ENCODE measurements around the gene YES1. TPM values are rescaled to one million over a fixed set of nuclear protein-coding genes. Genes with fewer than 3 reads are reported as not detected.

Gene YES1
- total RNA-seq, 1 donor from 2014 or later: 37.6 TPM

GRCh38 chr18:848062-848861 lies 36.2 kb upstream of the YES1 start:
- H3K27me3 Mint-ChIP-seq (ENCODE audit: unreplicated experiment): peaks cover 10% of the 10 kb centered on the region
- TF ChIP-seq, protein P1, sequence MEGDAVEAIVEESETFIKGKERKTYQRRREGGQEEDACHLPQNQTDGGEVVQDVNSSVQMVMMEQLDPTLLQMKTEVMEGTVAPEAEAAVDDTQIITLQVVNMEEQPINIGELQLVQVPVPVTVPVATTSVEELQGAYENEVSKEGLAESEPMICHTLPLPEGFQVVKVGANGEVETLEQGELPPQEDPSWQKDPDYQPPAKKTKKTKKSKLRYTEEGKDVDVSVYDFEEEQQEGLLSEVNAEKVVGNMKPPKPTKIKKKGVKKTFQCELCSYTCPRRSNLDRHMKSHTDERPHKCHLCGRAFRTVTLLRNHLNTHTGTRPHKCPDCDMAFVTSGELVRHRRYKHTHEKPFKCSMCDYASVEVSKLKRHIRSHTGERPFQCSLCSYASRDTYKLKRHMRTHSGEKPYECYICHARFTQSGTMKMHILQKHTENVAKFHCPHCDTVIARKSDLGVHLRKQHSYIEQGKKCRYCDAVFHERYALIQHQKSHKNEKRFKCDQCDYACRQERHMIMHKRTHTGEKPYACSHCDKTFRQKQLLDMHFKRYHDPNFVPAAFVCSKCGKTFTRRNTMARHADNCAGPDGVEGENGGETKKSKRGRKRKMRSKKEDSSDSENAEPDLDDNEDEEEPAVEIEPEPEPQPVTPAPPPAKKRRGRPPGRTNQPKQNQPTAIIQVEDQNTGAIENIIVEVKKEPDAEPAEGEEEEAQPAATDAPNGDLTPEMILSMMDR (IDR thresholded peaks at IDR 0.05): no peak
- no peak overlapping the region for H3K4me3 Mint-ChIP-seq (ENCODE audit: unreplicated experiment)
- peaks cover 6% of the 10 kb centered on the region for H3K4me1 Mint-ChIP-seq (ENCODE audit: unreplicated experiment)
- no peaks in the 10 kb centered on the region for H3K9me3 Mint-ChIP-seq (ENCODE audit: unreplicated experiment)
- peak; percentile 68 for DNase-seq (ENCODE audit: extremely low spot score, unreplicated experiment)
- H3K36me3 Mint-ChIP-seq (ENCODE audit: unreplicated experiment): no peaks in the 10 kb centered on the region
- H3K27ac Mint-ChIP-seq (ENCODE audit: unreplicated experiment): no peak overlapping the region

DNA sequence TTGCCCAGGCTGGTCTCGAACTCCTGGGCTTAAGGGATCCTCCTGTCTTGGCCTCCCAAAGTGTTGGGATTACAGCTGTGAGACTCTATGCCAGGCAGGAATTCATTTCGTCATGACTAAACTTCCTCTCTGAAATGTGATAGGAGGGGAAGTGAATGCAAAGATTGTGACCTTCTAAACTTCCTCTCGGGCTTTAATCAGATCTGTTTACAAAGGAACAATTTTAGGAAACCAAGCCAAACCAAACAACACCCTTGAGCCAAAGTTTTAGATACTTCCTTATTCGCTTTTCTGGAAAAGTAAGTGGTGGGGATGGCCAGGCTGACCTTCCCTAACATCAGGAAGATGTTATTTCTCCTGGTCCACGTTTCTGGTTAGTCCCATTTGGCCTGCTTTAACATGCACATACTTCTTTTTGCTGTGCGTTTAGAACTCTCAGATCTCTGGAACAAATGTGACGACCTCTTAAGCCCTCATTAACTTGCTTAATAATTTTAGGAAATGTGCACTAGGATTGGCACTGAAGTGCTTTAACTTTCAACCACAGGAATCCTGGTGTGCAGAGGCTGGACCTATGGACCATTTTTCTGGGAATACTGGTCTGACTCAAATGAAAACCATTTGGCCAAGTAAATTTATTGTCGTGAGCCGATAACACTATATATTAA lies 33.2 kb upstream of the YES1 start:
- peaks cover 7% of the 10 kb centered on the region for H3K27me3 Mint-ChIP-seq (ENCODE audit: unreplicated experiment)
- H3K36me3 Mint-ChIP-seq (ENCODE audit: unreplicated experiment): no peaks in the 10 kb centered on the region
- no peaks in the 10 kb centered on the region for H3K9me3 Mint-ChIP-seq (ENCODE audit: unreplicated experiment)
- peak; percentile 1 for DNase-seq (ENCODE audit: extremely low spot score, unreplicated experiment)
- peaks cover 8% of the 10 kb centered on the region for H3K4me1 Mint-ChIP-seq (ENCODE audit: unreplicated experiment)
- TF ChIP-seq, protein P1 (IDR thresholded peaks at IDR 0.05): no peak
- no peak overlapping the region for H3K27ac Mint-ChIP-seq (ENCODE audit: unreplicated experiment)
- H3K4me3 Mint-ChIP-seq (ENCODE audit: unreplicated experiment): no peak overlapping the region

DNA sequence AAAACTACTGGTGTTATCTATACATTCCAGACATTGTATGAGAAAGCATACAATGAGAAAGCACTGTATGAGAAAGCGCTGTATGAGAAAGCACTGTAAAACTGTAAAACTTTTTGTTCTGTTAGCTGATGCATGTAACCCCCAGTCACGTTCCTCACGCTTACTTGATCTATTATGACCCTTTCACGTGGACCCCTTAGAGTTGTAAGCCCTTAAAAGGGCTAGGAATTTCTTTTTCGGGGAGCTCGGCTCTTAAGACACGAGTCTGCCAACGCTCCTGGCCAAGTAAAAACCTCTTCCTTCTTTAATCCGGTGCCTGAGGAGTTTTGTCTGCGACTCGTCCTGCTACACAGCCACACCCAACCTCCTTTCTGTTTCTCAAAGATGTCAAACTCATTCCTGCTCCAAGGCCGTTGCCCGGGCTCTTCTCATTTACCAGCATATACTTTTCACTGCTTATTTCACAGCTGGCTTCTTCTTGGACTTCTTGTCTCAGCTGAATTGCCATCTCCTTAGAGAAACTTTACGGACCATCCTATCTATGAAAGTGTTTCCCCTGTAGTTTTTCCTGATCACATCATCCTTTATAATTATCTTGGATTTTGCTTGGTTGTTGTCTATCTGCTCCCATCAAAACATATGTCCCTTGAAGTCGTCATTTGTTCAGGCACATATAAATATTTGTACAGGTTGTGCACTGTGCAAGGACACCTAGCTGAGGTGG lies 29.8 kb upstream of the YES1 start:
- DNase-seq (ENCODE audit: extremely low spot score, unreplicated experiment): peak; percentile 44
- no peak overlapping the region for H3K4me3 Mint-ChIP-seq (ENCODE audit: unreplicated experiment)
- TF ChIP-seq, protein P1 (IDR thresholded peaks at IDR 0.05): no peak
- no peaks in the 10 kb centered on the region for H3K9me3 Mint-ChIP-seq (ENCODE audit: unreplicated experiment)
- peaks cover 13% of the 10 kb centered on the region for H3K4me1 Mint-ChIP-seq (ENCODE audit: unreplicated experiment)
- no peaks in the 10 kb centered on the region for H3K36me3 Mint-ChIP-seq (ENCODE audit: unreplicated experiment)
- no peak overlapping the region for H3K27ac Mint-ChIP-seq (ENCODE audit: unreplicated experiment)
- H3K27me3 Mint-ChIP-seq (ENCODE audit: unreplicated experiment): peaks cover 2% of the 10 kb centered on the region

- Mint-ChIP-seq H3K4me3 (ENCODE audit: unreplicated experiment) (no peak overlapping the region), H3K9me3 (ENCODE audit: unreplicated experiment) (no peaks in the 10 kb centered on the region), H3K4me1 (ENCODE audit: unreplicated experiment) (peaks cover 12% of the 10 kb centered on the region), H3K27me3 (ENCODE audit: unreplicated experiment) (peaks cover 4% of the 10 kb centered on the region), H3K27ac (ENCODE audit: unreplicated experiment) (no peak overlapping the region), H3K36me3 (ENCODE audit: unreplicated experiment) (no peaks in the 10 kb centered on the region)
- peak; percentile 5 for DNase-seq (ENCODE audit: extremely low spot score, unreplicated experiment)
- TF ChIP-seq, protein P1 (IDR thresholded peaks at IDR 0.05): no peak
Measured at GRCh38 chr18:840516-840915, 28.5 kb upstream of the YES1 start.

GRCh38 chr18:840023-840408 lies 28.0 kb upstream of the YES1 start:
- H3K27ac Mint-ChIP-seq (ENCODE audit: unreplicated experiment): no peak overlapping the region
- H3K4me1 Mint-ChIP-seq (ENCODE audit: unreplicated experiment): peaks cover 7% of the 10 kb centered on the region
- peaks cover 4% of the 10 kb centered on the region for H3K27me3 Mint-ChIP-seq (ENCODE audit: unreplicated experiment)
- no peaks in the 10 kb centered on the region for H3K9me3 Mint-ChIP-seq (ENCODE audit: unreplicated experiment)
- H3K4me3 Mint-ChIP-seq (ENCODE audit: unreplicated experiment): no peak overlapping the region
- DNase-seq (ENCODE audit: extremely low spot score, unreplicated experiment): no peak
- TF ChIP-seq, protein P1 (IDR thresholded peaks at IDR 0.05): no peak
- no peaks in the 10 kb centered on the region for H3K36me3 Mint-ChIP-seq (ENCODE audit: unreplicated experiment)

Data from osteocyte (in vitro differentiated cells).